Thyroid gland (tissue), 4 donors: ENCODE results near the gene CARD11. TPM values are rescaled to one million over a fixed set of nuclear protein-coding genes. Genes with fewer than 3 reads are reported as not detected.

Source experiments
- DNase-seq, 2 donors: peaks; one replicate each; pipeline ENCODE4 v3.0.0-alpha.2; 2019
- H3K27ac ChIP-seq, 3 donors: fragments of 200-600 bp; sonication (generic); 1 replicate in 2 of 3; 2 replicates in 1 of 3; pipeline ENCODE4 v1.5.1; 2016 to 2019; ENCODE audit warnings: mild to moderate bottlenecking in 1 of 3, moderate library complexity in 1 of 3
- H3K27me3 ChIP-seq: fragments of 200-600 bp; sonication (generic); one replicate; pipeline ENCODE4 v1.5.1; 2019
- H3K36me3 ChIP-seq, 2 donors: fragments of 200-600 bp; sonication (generic); one replicate each; pipeline ENCODE4 v1.5.1; 2016 to 2019
- H3K4me1 ChIP-seq, 2 donors: fragments of 200-600 bp; sonication (generic); one replicate each; pipeline ENCODE4 v1.5.1; 2017 to 2019
- H3K4me3 ChIP-seq, 3 donors: fragments of 200-600 bp; sonication (generic); replicated peaks in 1 of 3; 1 replicate in 2 of 3; 2 replicates in 1 of 3; pipeline ENCODE4 v1.5.1; 2016; ENCODE audit warnings: mild to moderate bottlenecking in 1 of 3
- H3K9me3 ChIP-seq: fragments of 200-600 bp; sonication (generic); one replicate; pipeline ENCODE4 v1.5.1; 2017
- CTCF ChIP-seq, 6 experiments: fragments of 200-600 bp in 3 of 6; fragments of 450-650 bp in 3 of 6; sonication (generic) in 3 of 6; IDR thresholded peaks; one replicate each; pipeline ENCODE4 v1.5.1; 2016 to 2019; ENCODE audit warnings: antibody characterized with exemption in 6 of 6, mild to moderate bottlenecking in 2 of 6, inconsistent platforms in 1 of 6, moderate library complexity in 1 of 6
- POLR2A ChIP-seq, 2 donors: fragments of 450-650 bp; IDR thresholded peaks; one replicate each; pipeline ENCODE4 v1.6.1; 2017; ENCODE audit warnings: antibody characterized with exemption in 2 of 2, mild to moderate bottlenecking in 2 of 2, moderate library complexity in 1 of 2
- WGBS, 2 donors: methylation state at CpG; one replicate each; pipeline ENCODE4 v1.1.5; 2017; 5-methylcytosine and 5-hydroxymethylcytosine counted together
- intact Hi-C: fragments of 100-400 bp; cut with DNase I; formaldehyde crosslinking; loops from one replicate; pipeline ENCODE4 v1.15.1; 2023
- total RNA-seq, 4 donors: library from RNA; depleted of rRNA; stranded (reverse); fragments of >200 nt; gene quantifications; one replicate each; pipeline ENCODE4 v1.2.3, GENCODE V29; 2016

Gene CARD11
- total RNA-seq, 4 donors from 2014 or later, result 0.45 to 7.7 (median 1.9) TPM

GRCh38 chr7:2930310-2931033, 113.2 kb downstream of the CARD11 start:
- Histone ChIP-seq H3K36me3 (no peaks in the 10 kb centered on the region), H3K27me3 (no peaks in the 10 kb centered on the region), H3K4me3 (no peak overlapping the region), H3K4me1 (no peaks in the 10 kb centered on the region), H3K9me3 (no peaks in the 10 kb centered on the region), H3K27ac (no peak overlapping the region)
- WGBS, 2 donors, result 92 to 97% methylated on average over 12 to 13 of the region's 13 CpGs
- TF ChIP-seq CTCF (IDR thresholded peaks at IDR 0.05), result no peak
- no peak for TF ChIP-seq POLR2A (IDR thresholded peaks at IDR 0.05)
- intact Hi-C loops, result no loop called here
- DNase-seq, result no peak

GRCh38 chr7:2929321-2930201, 114.1 kb downstream of the CARD11 start:
- intact Hi-C loops, result no loop called here
- Histone ChIP-seq H3K27ac (no peak overlapping the region), H3K4me3 (no peak overlapping the region), H3K27me3 (no peaks in the 10 kb centered on the region), H3K36me3 (no peaks in the 10 kb centered on the region), H3K4me1 (no peaks in the 10 kb centered on the region), H3K9me3 (no peaks in the 10 kb centered on the region)
- TF ChIP-seq CTCF (IDR thresholded peaks at IDR 0.05) (no peak), POLR2A (IDR thresholded peaks at IDR 0.05) (no peak)
- DNase-seq, result no peak
- WGBS, 2 donors, result 54 to 73% methylated on average over 19 to 21 of the region's 26 CpGs

GRCh38 chr7:2928613-2929311, 114.9 kb downstream of the CARD11 start:
- Histone ChIP-seq H3K4me3 (no peak overlapping the region), H3K36me3 (no peaks in the 10 kb centered on the region), H3K27ac (no peak overlapping the region), H3K9me3 (no peaks in the 10 kb centered on the region), H3K27me3 (no peaks in the 10 kb centered on the region), H3K4me1 (no peaks in the 10 kb centered on the region)
- DNase-seq, result no peak
- WGBS, 2 donors, result 83 to 86% methylated on average over 7 to 35 of the region's 35 CpGs
- TF ChIP-seq CTCF (IDR thresholded peaks at IDR 0.05), result no peak
- no peak for TF ChIP-seq POLR2A (IDR thresholded peaks at IDR 0.05)
- intact Hi-C loops, result no loop called here

GRCh38 chr7:2928256-2928612, 115.4 kb downstream of the CARD11 start:
- Histone ChIP-seq H3K4me1 (no peaks in the 10 kb centered on the region), H3K36me3 (no peaks in the 10 kb centered on the region), H3K9me3 (no peaks in the 10 kb centered on the region), H3K4me3 (no peak overlapping the region), H3K27me3 (no peaks in the 10 kb centered on the region), H3K27ac (no peak overlapping the region)
- TF ChIP-seq CTCF (IDR thresholded peaks at IDR 0.05) (no peak), POLR2A (IDR thresholded peaks at IDR 0.05) (no peak)
- DNase-seq, result no peak
- WGBS, 2 donors, result 93 to 95% methylated on average over 10 of the region's 10 CpGs
- intact Hi-C loops, result no loop called here
